Left renal cortex interstitium (tissue), 4 donors: ENCODE results near the gene CHST9. TPM values are rescaled to one million over a fixed set of nuclear protein-coding genes. Genes with fewer than 3 reads are reported as not detected.
"Not testable (repeated sequence)": the region's sequence is repeated elsewhere in the genome, so short reads cannot be mapped to it uniquely, and the experiment has no call there.

Experiments
- DNase-seq, 4 donors: peaks; one replicate each; pipeline ENCODE4 v3.0.0-alpha.2; 2013; ENCODE audit warnings: low read depth in 4 of 4, low spot score in 2 of 4, missing footprints in 1 of 4
- polyA plus RNA-seq, 4 donors: library from polyadenylated mRNA; unstranded; fragments of 120-200 nt; gene quantifications; one replicate each; pipeline ENCODE4 v1.2.1, GENCODE V29; 2013; ENCODE audit not compliant: insufficient read length in 4 of 4

CHST9 gene
- polyA plus RNA-seq, 4 donors = 3.7 to 6.1 (median 4.4) TPM

DNA sequence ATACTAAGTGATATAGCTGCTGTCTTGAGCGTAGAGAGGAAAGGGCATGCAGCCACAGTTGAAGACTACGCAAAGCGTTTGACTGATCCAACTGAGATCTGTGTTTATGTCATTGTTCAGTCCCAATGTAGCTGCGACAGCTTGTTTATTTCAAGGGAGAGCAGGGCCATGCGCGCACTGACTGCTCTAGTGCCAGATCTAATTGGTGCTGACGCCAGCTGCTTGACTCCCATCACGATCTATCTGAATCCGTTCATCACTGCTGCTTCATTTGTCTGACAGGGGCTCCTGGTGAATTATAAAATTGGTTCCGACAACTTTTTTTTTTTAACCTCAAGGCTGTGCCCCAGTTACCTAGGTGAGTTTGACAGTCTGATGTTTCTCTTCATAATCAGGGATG lies 75.7 kb downstream of the CHST9 start:
- no peak for DNase-seq

DNA sequence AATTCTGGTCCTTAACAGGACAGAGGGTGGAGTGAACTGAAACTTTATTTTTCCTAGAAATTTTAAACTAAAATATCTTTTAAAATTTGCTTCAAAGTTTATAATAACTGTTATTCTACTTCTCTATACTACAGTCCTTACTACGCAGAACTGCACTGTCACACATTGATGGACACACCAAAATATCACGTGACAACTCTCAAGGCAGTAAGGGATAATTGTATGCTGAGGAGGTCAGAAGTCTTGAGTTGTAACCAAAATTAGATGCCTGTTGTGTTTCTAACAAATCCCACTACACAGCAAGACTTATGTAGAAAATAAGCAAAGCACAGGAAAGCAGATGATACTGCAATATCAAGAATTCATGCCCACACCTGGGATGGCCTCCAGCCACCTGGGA lies 76.3 kb downstream of the CHST9 start:
- no peak for DNase-seq

DNA sequence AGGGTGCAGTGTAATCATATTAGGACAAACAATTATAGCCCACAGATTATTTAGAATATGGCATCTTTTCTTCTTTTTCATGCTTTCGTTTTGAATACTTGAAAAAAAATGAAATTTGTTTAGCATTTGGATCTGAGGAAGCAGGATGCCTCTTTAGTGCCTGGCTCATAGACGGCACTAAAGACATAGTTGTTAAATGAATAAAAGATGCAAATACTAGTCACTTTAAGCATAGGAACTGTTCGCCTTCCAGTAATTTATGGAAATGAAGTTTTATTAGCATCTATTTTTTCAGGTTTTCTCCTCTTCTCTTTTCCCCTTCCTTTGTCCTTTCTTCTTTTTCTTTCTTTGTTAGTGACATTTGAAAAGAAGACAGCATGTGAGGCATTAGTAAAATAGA lies 80.4 kb downstream of the CHST9 start:
- DNase-seq = no peak

DNA sequence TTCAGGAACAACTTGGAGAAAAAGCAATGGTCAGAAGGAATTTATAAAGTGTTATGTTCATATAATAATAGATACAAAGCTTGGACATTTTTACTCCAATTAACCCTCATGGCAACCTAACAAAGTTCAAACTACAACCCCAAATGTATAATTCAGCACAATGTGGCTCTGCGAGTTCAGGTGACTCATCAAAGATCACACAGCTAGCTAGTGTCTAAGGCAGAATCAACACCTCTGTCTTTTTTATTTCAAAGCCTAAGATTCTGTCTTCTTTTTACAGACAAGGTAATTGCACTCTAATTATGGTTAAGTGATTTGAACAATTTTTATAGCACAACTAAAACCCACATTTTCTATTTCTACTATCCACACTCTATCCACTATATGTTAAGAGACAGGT lies 90.5 kb downstream of the CHST9 start:
- no peak for DNase-seq

DNA sequence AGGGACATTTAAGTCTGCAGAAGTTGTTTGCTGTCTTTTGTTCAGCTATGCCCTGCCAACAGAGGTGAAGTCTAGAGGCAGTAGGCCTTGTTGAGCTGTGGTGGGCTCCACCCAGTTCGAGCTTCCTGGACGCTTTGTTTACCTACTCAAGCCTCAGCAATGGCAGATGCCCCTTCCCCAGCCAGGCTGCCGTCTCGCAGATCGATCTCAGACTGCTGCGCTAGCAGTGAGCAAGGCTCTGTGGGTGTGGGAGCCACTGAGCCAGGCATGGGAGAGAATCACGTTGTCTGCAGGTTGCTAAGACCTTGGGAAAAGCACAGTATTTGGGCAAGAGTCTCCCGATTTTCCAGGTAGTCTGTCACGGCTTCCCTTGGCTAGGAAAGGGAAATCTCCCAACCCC lies 91.8 kb downstream of the CHST9 start:
- not testable (repeated sequence) for DNase-seq

DNA sequence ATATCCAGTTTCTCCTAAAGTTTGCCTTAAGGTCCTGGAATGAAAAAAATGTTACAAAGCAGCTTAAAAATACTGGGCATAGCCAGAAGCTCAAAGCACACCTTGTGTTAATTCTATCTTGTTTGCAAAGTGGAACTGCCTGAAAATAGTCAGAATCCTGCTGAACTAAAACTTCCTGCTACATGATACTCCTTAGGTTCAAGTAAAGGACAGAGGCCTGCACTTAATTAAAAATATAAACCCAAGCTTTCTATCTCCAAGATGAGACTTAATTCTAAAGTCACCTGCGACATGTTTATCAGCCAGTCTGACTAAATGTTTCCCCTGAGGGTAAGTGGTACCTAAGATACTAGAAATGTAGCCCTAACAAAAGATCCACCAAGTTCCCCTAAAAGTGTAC lies 103.4 kb downstream of the CHST9 start:
- DNase-seq = no peak

DNA sequence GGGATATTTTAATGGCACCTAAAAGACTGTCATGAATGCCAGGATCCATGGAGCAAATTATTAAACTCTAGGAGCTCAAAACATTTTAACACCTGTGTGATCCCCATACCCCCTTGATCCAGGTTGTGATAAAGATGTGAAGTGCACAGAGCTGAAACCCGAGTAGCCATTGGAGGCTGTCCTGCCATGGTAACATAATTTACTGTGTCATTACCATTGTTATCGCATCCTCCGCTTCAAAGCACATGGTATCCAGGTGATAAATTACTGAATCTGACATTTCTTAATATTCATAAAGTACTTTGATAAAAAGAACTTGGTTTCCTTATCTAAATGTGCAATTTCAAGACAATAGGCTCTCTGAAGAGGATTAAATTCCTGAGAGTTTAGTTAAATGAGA lies 109.3 kb downstream of the CHST9 start:
- peak in 1 of 4 donors; percentile 33 for DNase-seq

DNA sequence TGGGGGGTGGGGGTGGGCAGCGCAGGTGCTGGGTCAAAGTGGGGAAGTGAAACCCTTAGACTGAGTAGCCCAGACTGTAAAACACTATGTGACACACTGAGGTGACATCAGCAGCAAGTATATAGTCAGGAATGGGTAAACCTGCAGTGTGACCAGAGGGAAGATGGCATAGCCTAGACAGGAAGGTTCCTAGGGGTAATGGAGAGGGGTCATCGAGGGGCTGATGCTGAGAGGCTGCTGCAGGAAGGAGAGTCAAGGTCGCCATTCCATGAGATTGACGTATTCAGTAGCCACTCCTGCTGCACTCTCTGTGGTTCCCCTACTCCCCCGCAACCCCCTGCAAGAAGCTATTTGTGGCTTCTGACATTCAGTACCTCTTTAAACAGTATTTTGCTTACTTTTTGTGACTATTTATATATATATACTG lies 111.7 kb downstream of the CHST9 start:
- no peak for DNase-seq

DNA sequence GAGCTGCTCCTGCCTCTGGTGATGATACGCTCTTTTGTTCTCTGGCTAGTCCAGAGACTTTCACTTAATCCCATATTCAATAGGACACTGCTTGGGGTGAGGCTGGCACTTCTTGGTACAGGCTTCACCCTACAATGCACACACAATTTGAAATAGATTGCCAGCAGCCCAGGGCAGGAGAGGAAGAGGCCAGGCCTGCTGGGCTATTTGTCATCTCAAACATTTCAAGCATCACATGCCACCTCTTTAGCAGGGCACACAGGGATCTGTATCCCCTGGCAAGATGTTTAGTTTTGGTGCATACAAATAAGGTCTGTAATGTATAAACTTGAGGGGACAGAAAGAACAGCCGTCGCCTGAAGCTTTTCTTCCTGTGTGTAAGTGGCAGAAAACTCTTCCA lies 120.4 kb downstream of the CHST9 start:
- DNase-seq = no peak

DNA sequence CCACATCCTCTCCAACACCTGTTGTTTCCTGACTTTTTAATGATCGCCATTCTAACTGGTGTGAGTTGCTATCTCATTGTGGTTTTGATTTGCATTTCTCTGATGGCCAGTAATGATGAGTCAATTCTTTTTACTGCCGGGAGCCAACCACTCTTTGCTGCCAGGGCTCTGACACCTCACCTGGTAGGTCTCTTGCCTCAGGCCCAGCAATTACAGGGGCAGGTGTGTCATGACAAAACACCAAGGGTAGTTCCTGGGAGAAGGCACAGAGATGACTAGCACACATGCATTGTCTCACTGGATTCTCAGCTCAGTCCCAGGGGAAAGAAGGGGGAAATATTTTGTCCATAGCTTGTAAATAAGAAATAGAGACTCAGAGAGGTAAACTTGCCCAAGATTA lies 122.3 kb downstream of the CHST9 start:
- DNase-seq = no peak

DNA sequence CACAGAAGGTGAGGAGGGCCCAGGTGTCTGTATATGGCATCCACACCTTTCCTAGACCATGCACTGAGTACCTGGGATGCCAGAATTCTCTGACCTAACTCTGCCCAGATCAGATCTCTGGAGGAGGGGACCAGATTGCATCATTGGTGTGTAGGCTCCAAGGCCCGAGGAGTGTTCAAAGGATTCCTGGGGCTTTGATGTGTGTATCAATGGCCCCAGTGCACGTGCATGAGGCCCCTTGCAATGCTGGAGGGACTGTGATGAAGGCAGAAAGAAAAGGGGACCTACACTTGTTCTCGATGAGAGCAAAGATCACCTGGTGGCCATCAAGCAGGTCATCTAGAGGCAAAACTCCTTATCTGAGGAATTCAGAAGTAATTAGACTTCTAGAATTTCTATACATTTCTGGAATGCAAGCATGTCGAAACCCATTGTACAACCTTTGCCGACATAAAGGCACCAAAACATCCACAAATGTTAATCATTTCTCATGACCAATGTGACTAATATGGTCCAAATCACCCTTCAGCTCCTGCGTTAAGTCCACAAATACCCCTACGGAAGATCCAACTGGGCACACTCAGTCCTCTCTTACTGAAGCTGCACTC lies 123.5 kb downstream of the CHST9 start:
- DNase-seq = no peak

DNA sequence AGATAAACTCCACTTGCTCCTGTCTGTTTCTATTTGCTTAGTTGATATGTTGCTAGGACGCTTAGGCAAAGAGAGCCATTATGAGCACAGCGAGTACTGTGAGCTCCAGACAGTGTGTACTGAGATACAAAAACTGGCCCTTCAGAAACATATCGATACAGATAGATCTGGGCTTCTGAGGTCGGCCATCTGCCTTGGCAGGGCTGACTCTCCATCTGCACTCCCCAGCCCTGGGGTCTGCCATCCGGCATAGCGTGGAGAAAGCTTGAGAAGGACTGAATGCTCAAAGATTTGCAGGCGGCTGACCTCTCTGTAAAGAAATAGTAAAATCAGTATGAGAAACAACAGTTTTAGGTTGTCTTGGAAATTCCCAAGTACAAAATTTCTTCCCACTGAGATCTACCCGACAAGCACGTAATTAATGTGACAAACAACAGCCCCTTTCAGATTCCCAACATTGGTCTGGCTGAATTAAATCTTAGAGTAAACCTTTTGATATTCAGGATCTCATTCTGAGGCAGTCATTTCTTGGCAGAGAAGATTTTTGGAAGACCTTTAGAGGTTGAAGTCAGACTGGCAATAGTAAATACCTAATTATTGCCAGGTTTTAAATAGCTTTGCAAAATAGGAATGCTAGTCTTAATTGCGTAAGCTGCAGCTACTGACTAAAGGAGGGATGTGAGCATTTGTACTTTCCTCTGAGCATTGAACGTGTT lies 127.4 kb downstream of the CHST9 start:
- DNase-seq = no peak

DNA sequence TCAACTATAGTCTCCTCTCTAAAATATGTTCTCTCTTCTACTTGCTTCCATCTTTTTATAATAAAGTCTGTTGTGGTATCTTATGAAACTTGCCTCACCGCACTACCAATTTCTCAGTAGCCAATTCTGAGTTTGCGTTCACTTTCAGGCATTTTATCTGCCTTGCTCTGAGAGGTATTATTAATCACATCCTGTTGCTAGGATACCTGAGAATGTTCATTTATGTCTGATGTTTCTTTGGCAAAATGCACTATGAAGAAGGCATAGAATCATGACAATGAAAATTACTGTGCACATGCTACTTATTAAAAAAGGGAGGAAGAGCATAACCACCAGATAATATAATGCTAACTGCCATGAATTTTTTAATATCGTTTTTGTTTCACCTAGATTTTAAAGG lies 130.2 kb downstream of the CHST9 start:
- no peak for DNase-seq

DNA sequence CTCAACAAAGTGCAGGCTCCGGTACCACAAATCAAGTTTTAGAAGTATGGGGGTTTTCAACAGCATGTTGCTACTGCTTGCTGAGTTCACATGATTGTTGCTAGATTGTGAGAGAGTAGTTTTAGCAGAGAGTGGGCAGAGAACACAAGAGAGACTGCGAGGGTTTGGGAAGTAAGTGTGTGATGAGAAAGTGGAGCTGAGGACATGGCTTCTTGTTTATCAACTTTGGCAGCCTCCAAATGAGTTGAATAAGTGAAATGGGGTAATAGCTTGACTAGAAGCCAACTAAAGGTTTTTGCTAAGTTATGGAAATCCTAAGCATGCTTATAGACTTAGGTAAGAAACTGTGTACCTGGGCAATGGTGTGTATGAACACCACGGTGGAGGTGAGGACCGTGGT lies 135.1 kb downstream of the CHST9 start:
- no peak for DNase-seq

DNA sequence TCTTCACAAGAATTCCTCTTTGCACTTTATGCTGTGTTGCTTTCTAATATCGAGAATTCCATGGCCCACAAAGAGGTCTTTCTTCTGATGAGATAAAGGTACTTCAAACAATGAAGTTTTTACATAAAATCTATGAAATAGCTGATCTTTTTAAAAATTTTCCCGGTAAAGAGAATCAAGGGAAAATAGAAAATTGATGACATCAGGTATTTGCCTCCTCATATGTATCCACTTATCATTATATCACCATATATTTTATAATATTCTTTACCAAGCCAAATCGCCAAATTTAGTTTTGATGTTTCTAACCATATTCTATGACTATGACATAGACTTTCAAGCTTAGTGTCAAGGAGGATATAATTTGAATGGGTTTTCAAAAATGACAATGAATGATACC lies 139.8 kb downstream of the CHST9 start:
- DNase-seq = no peak

DNA sequence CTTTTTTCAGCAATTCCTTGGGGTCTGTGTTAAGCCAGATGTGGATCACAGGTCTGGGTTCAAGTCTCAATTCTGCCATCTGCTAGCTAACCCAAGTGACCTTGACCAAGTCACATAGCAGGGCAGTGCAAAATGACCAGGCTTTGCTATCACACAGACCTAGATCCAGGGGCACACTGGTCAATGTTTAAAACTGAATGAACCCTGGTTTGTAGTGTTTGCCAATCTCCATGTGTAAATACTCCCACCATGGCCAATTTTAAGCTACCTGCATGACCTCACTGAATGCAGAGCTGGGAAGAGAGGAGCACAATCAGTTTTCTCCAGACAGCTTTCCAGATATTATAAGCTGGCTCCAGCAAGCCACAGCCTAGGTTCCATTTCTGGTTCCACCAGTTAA lies 142.9 kb downstream of the CHST9 start:
- DNase-seq = no peak

DNA sequence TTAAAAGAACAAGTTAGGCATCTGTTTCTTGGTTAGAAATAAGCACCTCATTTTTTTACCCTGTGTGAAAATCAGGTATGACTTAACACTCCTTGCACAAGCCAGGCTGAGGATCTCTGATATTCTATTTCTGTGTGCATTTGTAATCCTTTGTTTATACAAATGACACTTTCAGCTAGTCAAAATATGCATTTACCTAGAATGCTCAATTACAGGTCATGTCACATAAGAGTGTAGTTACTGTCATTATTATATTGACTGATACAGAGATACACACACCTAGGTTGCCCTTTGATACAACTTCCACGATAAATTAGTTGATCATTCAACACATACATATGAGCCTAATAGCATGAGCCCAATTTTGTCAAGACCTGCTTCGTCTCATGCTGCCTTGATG lies 144.3 kb downstream of the CHST9 start:
- DNase-seq = no peak

DNA sequence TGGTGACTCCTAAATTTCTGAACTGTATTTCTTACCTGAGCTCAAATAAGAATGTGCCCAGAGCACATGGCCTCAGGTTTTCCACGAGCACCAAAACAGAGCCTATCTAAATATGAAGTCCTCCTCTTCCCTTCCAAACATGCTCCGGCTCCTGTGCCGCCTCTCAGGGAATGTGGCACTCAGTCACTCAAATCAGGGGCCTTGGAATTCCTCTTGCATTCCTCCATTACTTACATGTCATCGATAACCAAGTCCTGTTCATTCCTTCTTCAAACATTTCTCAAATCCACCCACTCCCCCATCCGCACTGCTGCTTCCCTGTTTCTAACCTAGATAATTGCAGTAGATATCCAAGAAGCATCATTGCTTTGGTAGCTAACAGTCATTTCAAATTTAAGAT lies 151.4 kb downstream of the CHST9 start:
- DNase-seq = no peak

DNA sequence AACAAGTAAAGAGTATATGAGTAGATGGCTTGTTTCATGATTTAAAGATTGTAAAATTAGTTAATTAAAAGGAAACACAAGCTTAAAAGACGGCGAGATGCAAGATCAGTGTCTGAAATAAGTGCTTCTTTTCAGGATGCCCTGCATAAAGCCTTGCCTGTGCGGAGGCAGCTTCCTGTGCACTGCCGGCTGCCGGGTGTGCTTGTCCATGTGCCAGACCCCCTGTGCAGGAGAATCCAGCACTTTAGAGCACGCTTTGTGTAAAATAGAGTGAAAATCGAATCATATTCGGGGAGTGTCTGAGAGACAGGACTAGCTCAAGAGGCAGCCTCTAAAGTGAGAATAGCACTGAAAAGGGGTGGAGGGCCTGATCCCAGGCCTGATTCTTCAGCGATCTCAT lies 154.7 kb downstream of the CHST9 start:
- DNase-seq = no peak

DNA sequence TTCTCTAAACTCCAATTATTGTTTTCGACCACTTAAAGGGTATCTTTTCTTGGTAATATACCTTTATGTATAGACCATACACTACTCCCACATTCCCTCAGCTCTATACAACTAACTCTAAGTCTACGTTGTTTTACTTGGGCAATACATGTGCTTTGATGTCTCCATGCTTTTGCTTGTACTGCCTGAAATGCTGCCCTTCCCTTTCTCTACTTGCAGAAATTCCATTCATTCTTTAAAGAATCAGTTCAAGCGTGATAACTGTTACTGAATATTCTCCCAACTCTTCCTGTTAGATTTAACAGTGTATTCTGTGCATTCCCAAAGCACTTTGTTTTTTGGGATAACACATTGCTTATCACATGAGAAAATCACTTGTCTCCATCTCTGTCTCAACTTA lies 162.6 kb downstream of the CHST9 start:
- no peak for DNase-seq

DNA sequence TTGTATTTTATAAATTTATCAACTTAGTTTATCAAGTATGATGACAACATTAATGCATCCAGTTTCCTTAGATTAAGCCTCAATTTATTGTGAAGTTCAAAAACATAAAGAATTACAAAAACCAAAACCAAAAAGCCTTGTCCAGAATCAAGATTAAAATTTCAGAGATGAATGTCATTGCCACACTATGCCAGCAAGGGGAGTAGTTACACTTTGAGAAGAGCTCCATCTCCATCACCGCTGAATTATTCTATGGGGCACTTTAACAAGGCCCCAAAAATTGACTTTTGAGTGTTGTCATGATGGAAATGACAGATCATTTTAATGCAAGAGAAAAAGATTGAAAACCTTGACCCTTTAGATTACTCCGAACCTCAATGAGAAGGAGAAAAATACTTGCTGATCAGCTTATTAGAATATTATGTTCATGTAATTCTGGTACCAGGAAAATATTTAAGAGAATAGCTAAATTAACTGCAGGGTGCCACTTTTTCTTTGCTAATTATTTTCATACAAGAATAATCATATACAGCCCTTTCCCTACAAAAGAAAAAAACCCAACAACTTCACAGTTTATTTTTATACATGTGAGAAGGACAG lies 167.1 kb downstream of the CHST9 start:
- DNase-seq = no peak

DNA sequence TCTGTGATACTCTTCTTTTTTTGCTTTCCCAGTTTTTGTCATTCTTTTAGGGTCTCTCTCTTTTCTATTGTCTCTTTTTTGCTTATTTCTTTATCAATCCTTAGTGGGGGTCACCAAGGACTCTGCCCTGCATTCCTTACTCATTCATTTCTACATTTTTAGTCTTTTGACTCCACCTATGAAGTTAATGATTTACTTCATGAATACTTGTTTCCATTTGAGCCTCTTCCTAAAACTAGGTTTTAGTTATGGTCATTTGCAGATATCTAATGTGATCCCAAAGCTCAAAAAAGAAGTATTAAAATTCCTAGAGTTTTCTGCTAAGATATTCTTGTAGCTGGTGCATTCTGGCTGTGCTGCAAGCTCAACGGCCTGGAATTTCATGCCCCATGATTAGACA lies 170.3 kb downstream of the CHST9 start:
- DNase-seq = no peak
